Measurements from ENCODE around the gene VPS37C. TPM values are rescaled to one million over a fixed set of nuclear protein-coding genes. Genes with fewer than 3 reads are reported as not detected.

The VPS37C gene
- polyA plus RNA-seq, 2 donors = 14.7 to 18.6 TPM

DNA sequence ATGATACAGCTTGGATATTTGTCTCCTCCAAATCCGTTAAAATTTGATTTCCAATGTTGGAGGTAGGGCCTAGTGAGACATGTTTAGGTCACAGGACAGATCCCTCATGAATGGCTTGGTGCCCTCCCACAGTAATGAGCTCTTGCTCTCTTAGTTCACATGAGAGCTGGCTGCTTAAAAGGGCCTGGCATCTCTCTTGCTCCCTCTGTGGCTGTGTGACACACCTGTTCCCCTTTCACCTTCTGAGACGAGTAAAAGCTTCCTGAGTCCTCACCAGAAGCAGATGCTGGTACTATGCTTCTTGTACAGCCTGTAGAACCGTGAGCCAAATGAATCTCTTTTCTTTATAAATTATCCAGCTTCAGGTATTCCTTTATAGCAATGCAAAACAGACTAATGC is 3.5 kb downstream of the VPS37C start:
- Histone ChIP-seq H3K9me3 (ENCODE audit: control insufficient read depth in 2 of 2, insufficient read depth in 1 of 2, low read depth in 1 of 2, low read length in 1 of 2) (no peaks in the 10 kb centered on the region), H3K36me3 (ENCODE audit: control insufficient read depth in 2 of 2, insufficient read depth in 2 of 2, low read length in 1 of 2) (no peaks in the 10 kb centered on the region), H3K27ac (ENCODE audit: low read depth in 2 of 2, low read length in 1 of 2) (peak overlapping the region in 1 of 2 donors; percentile 11), H3K27me3 (ENCODE audit: control insufficient read depth in 1 of 2, insufficient read depth in 2 of 2, low read length in 2 of 2) (no peaks in the 10 kb centered on the region), H3K4me1 (ENCODE audit: control insufficient read depth in 2 of 2, insufficient read depth in 2 of 2, low read length in 1 of 2) (peaks cover 3 to 16% of the 10 kb centered on the region in 2 donors), H3K4me3 (ENCODE audit: low read depth in 1 of 2, low read length in 2 of 2) (no peak overlapping the region)
- 56 to 66% methylated on average over 3 of the region's 3 CpGs for WGBS, 2 donors

DNA sequence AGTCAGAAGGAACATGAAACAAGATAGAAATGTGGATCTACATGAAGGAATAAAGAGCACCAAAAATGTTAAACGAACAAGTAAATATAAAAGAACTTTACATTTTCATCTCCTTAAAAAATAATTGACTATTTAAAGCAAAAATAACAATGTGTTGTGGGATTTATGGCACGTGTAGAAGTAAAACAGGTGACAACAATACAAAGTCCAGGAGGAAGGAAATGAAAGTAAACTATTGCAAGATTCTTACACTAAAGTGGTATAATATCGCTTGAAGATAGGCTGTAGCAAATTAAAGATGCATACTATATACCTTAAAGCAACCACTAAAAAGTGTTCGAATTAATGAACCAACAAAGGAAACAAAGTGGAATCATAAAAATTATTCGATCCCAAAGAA is 5.5 kb downstream of the VPS37C start:
- Histone ChIP-seq H3K36me3 (ENCODE audit: control insufficient read depth in 2 of 2, insufficient read depth in 2 of 2, low read length in 1 of 2) (no peaks in the 10 kb centered on the region), H3K4me1 (ENCODE audit: control insufficient read depth in 2 of 2, insufficient read depth in 2 of 2, low read length in 1 of 2) (peaks cover 10 to 17% of the 10 kb centered on the region in 2 donors), H3K4me3 (ENCODE audit: low read depth in 1 of 2, low read length in 2 of 2) (no peak overlapping the region), H3K9me3 (ENCODE audit: control insufficient read depth in 2 of 2, insufficient read depth in 1 of 2, low read depth in 1 of 2, low read length in 1 of 2) (no peaks in the 10 kb centered on the region), H3K27me3 (ENCODE audit: control insufficient read depth in 1 of 2, insufficient read depth in 2 of 2, low read length in 2 of 2) (no peaks in the 10 kb centered on the region), H3K27ac (ENCODE audit: low read depth in 2 of 2, low read length in 1 of 2) (no peak overlapping the region)
- 88 to 95% methylated on average over 5 of the region's 5 CpGs for WGBS, 2 donors

DNA sequence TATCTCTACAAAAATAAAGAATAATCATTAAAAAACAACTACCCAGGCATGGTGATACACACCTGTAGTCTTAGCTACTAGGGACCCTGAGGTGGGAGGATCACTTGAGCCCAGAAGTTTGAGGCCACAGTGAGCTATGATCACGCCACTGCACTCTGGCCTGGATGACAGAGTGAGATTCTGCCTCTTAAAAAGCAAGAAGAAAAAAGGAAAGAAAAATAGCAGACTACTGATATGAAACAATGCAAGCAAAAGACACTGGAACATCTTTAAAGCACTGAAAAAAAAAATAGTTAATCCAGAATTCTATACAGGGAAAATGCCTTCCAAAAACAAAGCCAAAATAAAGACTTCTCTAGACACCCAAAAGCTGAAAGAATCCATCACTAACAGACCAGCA is 5.9 kb downstream of the VPS37C start:
- WGBS, 2 donors = 96 to 100% methylated on average over 1 of the region's 1 CpG
- H3K36me3 ChIP-seq (ENCODE audit: control insufficient read depth in 2 of 2, insufficient read depth in 2 of 2, low read length in 1 of 2) = no peaks in the 10 kb centered on the region
- peaks cover 10 to 20% of the 10 kb centered on the region in 2 donors for H3K4me1 ChIP-seq (ENCODE audit: control insufficient read depth in 2 of 2, insufficient read depth in 2 of 2, low read length in 1 of 2)
- no peaks in the 10 kb centered on the region for H3K9me3 ChIP-seq (ENCODE audit: control insufficient read depth in 2 of 2, insufficient read depth in 1 of 2, low read depth in 1 of 2, low read length in 1 of 2)
- no peak overlapping the region for H3K4me3 ChIP-seq (ENCODE audit: low read depth in 1 of 2, low read length in 2 of 2)
- H3K27ac ChIP-seq (ENCODE audit: low read depth in 2 of 2, low read length in 1 of 2) = no peak overlapping the region
- H3K27me3 ChIP-seq (ENCODE audit: control insufficient read depth in 1 of 2, insufficient read depth in 2 of 2, low read length in 2 of 2) = no peaks in the 10 kb centered on the region

DNA sequence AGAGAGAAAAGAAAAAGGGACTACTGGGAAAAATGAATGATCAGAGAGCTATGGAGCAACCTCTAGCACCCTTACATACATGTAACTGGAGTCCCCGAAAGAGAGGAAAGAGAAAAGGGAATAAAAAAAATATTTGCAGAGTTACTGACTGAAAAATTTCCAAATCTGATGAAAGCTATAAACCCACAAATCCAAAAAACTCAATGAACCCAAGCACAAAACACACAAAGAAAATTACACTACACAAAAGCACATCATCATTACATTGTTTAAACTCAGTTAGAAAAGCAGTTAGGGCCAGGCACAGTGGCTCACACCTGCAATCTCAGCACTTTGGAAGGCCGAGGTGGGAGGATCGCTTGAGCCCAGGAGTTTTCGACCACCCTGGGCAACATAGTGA is 6.7 kb downstream of the VPS37C start:
- Histone ChIP-seq H3K4me3 (ENCODE audit: low read depth in 1 of 2, low read length in 2 of 2) (no peak overlapping the region), H3K9me3 (ENCODE audit: control insufficient read depth in 2 of 2, insufficient read depth in 1 of 2, low read depth in 1 of 2, low read length in 1 of 2) (no peaks in the 10 kb centered on the region), H3K27me3 (ENCODE audit: control insufficient read depth in 1 of 2, insufficient read depth in 2 of 2, low read length in 2 of 2) (no peaks in the 10 kb centered on the region), H3K4me1 (ENCODE audit: control insufficient read depth in 2 of 2, insufficient read depth in 2 of 2, low read length in 1 of 2) (peaks cover 16 to 25% of the 10 kb centered on the region in 2 donors), H3K36me3 (ENCODE audit: control insufficient read depth in 2 of 2, insufficient read depth in 2 of 2, low read length in 1 of 2) (no peaks in the 10 kb centered on the region), H3K27ac (ENCODE audit: low read depth in 2 of 2, low read length in 1 of 2) (no peak overlapping the region)
- 99 to 100% methylated on average over 4 of the region's 4 CpGs for WGBS, 2 donors

DNA sequence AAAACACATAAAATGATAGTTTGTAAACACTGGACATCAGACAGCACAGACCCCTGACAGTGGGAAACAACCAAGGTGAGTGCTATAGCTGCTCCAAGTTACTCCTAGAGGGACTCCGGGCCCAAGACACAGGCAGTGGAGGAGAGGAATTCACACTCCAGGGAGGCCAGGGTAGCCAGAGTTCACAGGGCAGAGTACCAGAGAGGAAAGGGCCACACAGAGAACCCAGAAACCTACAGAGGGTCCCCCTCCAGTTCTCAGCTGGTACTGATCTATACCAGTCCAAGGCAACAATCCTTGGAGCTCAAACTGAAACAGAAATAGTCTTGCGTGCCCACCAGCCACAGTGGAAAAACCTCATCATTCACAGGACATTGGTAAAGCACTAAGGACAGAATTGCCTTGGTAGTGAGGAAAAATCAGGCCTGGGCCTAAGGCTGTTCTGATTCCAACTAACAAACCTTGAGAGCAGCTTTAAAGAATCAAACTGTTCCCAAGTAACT is 7.6 kb downstream of the VPS37C start:
- 81 to 82% methylated on average over 2 of the region's 2 CpGs for WGBS, 2 donors
- peaks cover 16 to 25% of the 10 kb centered on the region in 2 donors for H3K4me1 ChIP-seq (ENCODE audit: control insufficient read depth in 2 of 2, insufficient read depth in 2 of 2, low read length in 1 of 2)

DNA sequence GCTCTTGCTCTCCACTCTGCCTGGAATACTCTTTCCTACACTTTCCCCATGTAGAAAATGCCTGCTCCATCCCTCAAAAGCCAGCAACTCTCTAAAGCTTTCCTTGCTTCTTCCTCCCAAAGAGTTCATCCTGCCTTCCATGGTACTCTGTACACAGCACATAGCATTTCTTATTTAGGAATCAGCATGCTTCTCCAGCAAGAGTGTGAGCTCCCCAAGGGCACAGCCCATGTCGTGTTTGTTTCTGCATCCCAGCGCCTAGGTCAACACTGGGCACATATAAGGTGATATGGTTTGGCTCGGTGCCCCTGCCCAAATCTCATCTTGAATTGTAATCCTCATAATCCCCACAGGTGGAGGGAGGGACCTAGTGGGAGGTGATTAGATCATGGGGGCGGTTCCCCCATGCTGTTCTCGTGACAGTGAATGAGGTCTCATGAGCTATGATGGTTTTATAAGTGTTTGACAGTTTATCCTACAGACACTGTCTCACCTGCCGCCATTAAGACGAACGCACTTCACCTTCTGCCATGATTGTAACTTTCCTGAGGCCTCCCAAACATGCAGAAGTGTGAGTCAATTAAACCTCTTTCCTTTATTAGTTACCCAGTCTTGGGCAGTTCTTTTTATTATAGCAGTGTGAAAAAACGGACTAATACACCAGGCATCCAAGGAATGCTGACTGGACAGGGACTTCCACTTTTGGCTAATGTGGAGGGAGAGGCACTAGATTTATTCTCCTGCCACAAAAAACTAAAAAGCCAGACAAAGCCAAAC is 8.2 kb downstream of the VPS37C start:
- H3K27ac ChIP-seq (ENCODE audit: low read depth in 2 of 2, low read length in 1 of 2) = peak overlapping the region; percentile 77 to 78
- H3K27me3 ChIP-seq (ENCODE audit: control insufficient read depth in 1 of 2, insufficient read depth in 2 of 2, low read length in 2 of 2) = no peaks in the 10 kb centered on the region
- no peaks in the 10 kb centered on the region for H3K9me3 ChIP-seq (ENCODE audit: control insufficient read depth in 2 of 2, insufficient read depth in 1 of 2, low read depth in 1 of 2, low read length in 1 of 2)
- H3K4me3 ChIP-seq (ENCODE audit: low read depth in 1 of 2, low read length in 2 of 2) = no peak overlapping the region
- H3K36me3 ChIP-seq (ENCODE audit: control insufficient read depth in 2 of 2, insufficient read depth in 2 of 2, low read length in 1 of 2) = no peaks in the 10 kb centered on the region
- 61 to 63% methylated on average over 9 of the region's 9 CpGs for WGBS, 2 donors
- H3K4me1 ChIP-seq (ENCODE audit: control insufficient read depth in 2 of 2, insufficient read depth in 2 of 2, low read length in 1 of 2) = peaks cover 16 to 25% of the 10 kb centered on the region in 2 donors

More for the DNA sequence above, 7.6 kb downstream of the VPS37C start:
- Histone ChIP-seq H3K27me3 (ENCODE audit: control insufficient read depth in 1 of 2, insufficient read depth in 2 of 2, low read length in 2 of 2) (no peaks in the 10 kb centered on the region), H3K27ac (ENCODE audit: low read depth in 2 of 2, low read length in 1 of 2) (peak overlapping the region; percentile 77), H3K4me3 (ENCODE audit: low read depth in 1 of 2, low read length in 2 of 2) (no peak overlapping the region), H3K9me3 (ENCODE audit: control insufficient read depth in 2 of 2, insufficient read depth in 1 of 2, low read depth in 1 of 2, low read length in 1 of 2) (no peaks in the 10 kb centered on the region), H3K36me3 (ENCODE audit: control insufficient read depth in 2 of 2, insufficient read depth in 2 of 2, low read length in 1 of 2) (no peaks in the 10 kb centered on the region)

DNA sequence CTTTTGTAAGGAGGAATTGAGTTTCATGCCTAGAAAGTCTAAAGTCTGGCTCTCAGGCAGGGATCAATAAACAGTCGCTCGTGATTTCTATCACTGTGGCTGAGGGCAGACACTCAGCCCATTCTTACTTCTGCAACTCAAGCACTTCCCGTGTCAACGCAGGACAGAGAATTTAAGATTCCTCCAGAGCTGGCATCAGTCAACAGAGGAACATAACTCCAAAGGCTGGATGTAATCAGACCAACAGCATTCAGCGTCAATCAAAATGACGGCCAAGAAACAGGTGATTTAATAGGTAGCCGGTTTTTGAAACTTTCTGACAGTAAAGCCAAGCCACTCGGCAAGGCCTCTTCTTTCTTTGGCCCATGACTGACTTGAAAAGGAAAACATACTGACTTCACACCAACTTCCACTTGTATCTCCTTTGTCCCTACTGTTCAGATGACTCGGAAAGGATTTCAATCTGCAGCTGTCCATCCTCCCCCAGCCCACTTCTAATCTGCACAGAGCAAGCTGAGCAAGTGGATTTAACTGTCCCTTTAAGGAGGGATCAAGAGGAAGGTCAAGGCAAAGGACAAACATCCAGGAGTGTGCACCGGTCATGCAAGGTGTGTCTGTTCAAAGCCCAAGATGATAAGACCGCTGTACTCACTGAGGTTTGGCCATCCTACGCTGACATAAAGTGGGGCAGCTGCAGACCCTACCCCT is 9.5 kb downstream of the VPS37C start:
- Histone ChIP-seq H3K4me1 (ENCODE audit: control insufficient read depth in 2 of 2, insufficient read depth in 2 of 2, low read length in 1 of 2) (peaks cover 19 to 22% of the 10 kb centered on the region in 2 donors), H3K27ac (ENCODE audit: low read depth in 2 of 2, low read length in 1 of 2) (peak overlapping the region in 1 of 2 donors; percentile 50), H3K9me3 (ENCODE audit: control insufficient read depth in 2 of 2, insufficient read depth in 1 of 2, low read depth in 1 of 2, low read length in 1 of 2) (no peaks in the 10 kb centered on the region), H3K27me3 (ENCODE audit: control insufficient read depth in 1 of 2, insufficient read depth in 2 of 2, low read length in 2 of 2) (no peaks in the 10 kb centered on the region), H3K4me3 (ENCODE audit: low read depth in 1 of 2, low read length in 2 of 2) (no peak overlapping the region), H3K36me3 (ENCODE audit: control insufficient read depth in 2 of 2, insufficient read depth in 2 of 2, low read length in 1 of 2) (peaks cover 0 to 3% of the 10 kb centered on the region in 2 donors)
- 67 to 83% methylated on average over 12 of the region's 12 CpGs for WGBS, 2 donors

DNA sequence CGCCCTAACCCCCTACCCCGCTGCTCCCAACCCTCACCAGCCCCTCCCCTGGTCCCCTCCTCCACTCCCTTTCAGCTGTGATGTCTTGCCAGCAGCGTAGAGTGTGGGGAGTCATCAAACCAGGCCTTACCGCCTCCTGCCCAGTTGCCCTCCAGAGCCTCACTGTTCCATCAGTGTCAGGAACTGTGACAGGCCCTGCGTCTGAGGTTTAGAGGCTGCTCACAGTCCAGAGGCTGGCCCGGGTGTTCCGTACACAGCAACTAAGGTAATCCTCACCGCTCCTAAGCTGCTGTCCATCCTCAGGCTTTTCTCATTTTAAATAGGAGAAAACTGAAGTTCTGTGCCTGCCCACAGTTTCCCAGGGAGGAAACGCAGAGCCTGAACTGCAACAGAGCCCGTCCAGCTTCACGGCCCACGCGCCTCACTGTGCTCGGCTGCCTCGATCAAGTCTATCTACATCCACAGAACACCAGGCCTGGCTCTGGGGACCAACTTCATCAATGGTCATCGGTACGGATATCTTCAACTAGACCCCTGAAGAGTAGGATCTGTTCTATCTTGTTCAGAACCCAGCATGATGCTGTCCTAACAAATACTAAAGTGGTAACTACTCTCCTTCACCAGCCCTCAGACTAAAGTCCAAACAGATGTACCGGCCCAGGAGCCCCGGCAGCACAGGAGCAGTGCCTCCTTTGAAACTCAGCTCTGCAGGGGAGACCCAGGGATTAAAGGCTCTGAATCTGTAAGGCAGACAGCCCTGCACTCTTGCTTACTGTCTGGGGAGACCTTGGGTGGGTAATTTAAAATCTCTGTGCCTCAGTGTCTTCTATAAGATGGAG is 10.3 kb downstream of the VPS37C start:
- 75 to 77% methylated on average over 19 of the region's 19 CpGs for WGBS, 2 donors
- Histone ChIP-seq H3K9me3 (ENCODE audit: control insufficient read depth in 2 of 2, insufficient read depth in 1 of 2, low read depth in 1 of 2, low read length in 1 of 2) (no peaks in the 10 kb centered on the region), H3K27me3 (ENCODE audit: control insufficient read depth in 1 of 2, insufficient read depth in 2 of 2, low read length in 2 of 2) (no peaks in the 10 kb centered on the region), H3K36me3 (ENCODE audit: control insufficient read depth in 2 of 2, insufficient read depth in 2 of 2, low read length in 1 of 2) (peaks cover 0 to 3% of the 10 kb centered on the region in 2 donors), H3K4me1 (ENCODE audit: control insufficient read depth in 2 of 2, insufficient read depth in 2 of 2, low read length in 1 of 2) (peaks cover 19 to 22% of the 10 kb centered on the region in 2 donors), H3K27ac (ENCODE audit: low read depth in 2 of 2, low read length in 1 of 2) (peak overlapping the region; percentile 57 to 63), H3K4me3 (ENCODE audit: low read depth in 1 of 2, low read length in 2 of 2) (no peak overlapping the region)

Measured in esophagus (tissue), 2 donors.